HG03432 (cell line): ENCODE measurements around the gene OPCML.

Experiments
- ATAC-seq: cut with Tn5 transposase; IDR thresholded peaks from one replicate; pipeline ENCODE4 v1.9.1; 2021; ENCODE audit warnings: mild to moderate bottlenecking, moderate library complexity; ENCODE audit not compliant: unreplicated experiment

Gene OPCML

DNA sequence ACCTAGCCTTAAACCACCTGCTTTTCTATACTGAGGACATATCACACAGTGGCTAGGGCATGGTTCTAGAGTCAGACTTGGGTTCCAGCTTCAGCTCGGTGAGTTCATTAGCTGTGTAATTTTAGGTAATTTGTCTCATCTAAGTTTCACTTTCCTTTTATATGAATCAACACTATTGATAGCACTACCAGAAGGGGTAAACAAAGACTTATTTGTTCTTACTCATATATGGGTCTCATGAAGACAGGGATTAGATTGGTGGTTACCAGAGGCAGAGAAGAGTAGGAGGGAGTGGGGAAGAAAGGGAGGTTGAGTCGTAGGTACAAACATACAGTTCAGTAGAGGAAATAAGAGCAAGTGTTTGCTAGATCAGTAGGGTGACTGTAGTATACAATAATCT, 924.7 kb downstream of the OPCML start:
- no peak for ATAC-seq

DNA sequence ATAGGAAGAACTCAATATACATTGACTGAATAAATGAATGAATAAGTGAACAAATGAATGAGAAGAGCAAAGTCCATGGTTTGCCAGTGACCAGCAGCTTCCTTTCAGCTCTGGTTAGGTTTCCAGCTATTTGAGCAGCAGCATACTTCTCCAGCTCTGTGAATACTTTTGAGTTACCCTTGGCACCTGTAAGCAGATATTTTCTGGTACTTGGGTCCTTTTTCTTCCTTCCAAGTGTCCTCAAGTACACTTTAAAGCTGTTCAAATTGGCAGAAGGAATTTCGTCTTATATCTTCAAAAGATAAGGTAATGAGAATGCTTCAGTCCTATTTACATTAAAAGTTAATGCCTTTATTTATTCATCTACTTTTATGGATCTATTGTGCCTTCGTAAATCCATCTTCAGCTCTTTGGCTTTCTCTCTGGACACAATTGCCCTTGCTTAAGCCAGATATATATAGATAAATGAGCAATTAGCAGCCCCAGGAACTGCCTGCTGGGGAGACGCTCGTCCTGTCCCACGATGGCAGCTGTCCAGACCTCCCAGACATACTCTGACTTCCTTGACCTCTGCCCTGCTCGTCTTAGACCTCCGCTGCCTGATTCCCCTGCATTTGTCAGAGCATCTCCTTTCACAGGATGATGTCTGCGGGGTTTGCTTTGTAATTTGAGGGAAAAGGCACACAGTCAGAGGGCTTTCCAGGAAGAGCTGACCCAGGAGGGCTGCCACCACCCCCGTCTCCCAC, 926.3 kb downstream of the OPCML start:
- no peak for ATAC-seq

DNA sequence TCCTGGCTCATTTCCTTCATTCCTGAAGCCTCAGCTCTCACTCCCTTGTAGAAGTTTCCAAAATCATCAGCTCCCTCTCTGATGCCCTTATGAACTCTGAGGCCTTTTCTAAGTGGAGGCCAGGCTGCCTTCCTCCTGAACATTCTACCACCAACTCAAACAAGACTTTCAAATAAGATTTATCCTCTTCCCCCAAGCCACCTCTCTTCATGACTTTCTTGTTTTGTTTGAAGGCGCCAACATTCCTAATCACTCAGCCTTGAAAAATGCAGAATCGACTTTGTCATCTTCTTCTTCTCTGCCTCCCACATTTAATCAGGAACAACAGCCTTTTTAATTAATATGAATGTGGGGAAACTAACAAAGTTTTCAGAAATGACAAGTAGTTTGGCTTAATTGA, 927.9 kb downstream of the OPCML start:
- ATAC-seq, result no peak

DNA sequence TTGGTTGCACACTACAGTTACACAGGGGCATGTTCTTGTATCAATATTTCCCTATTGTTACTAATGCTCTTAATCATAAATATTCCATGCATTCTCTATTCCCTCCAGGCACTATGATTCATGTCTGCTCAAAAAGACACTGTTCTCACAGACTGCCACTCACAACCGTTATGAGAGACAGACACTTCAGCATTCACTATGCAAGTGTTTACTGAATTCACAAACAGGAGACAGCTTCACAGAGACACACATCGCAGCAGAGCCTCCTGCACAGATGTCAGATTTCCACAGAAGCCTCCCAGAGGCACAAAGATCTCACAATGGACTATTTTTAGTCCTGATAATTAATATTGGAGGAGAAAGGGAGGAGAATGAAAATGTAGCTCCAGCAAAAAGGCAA, 930.4 kb downstream of the OPCML start:
- ATAC-seq, result no peak

DNA sequence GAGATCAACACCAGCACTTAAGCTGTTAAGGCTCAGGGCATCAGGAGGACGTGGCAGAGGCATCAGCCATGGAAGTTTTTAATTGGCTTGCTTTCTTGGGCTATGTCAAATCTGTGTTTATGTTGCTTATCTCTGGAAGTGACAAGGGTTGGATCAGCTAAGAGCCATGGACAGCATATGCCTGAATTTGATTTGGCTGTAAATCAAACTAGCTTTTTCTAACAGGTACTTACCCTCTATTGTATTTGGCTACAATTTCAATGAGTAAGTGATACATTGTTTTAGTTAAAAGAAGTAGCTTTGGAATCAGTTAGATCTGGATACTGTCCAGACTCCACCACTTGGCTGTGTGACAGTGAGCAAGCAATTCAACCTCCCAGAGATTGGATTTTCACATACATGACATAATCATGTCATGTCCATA, 936.6 kb downstream of the OPCML start:
- ATAC-seq, result no peak

DNA sequence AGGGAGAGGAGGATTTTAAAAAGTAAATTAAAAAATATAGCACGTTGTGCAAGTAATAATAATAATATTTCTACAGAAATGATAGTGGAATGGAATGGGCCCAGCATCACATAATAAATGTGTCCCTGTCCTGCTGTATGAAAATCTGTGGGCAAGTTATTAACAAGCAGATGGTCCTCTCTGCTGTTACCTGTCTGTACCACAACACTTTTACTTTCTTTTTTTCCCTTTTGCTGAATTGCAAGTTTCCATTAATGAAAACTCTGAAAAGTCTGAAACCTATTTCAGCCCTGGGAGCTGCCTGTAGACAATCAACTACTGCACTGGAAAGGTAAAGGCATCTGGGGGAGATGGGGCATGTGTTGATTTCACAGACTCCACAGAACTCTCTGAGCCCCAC, 937.1 kb downstream of the OPCML start:
- ATAC-seq, result no peak

DNA sequence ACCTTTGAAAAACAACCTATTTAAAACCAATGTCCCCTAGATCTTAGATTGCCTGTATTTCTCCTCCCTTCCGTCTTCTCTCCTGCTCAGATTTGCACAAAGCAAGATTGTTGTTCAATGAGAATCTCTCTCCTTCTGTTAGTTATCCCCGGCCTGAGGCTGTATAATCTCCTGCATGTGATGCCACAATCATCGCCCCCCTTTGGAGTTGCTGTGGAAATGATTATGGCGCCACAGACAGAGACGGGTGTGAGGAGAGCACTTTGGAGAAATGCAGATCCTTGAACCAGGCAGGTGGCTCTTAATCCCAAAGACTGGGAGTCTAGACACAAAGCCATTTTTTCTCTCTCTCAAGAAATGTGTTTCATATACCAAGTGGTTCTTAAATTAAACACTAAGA, 941.3 kb downstream of the OPCML start:
- no peak for ATAC-seq

DNA sequence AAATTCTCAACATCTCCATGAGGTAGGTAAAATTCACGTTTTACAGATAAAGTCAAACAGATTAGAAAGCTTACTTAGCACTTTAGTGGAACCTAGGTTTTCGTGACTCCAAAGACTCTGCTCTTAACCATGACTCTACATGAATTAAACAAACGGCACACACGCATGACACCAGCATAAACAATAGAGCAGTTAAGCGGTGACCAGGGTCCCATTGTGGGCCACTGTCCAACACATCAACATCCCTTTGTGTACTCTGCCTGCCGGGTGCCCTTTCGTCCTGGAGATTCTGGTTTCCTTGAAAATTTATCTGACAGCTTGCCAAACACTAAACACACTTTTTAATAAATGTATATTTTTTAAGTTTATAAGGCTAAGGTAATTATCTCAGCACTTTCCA, 941.7 kb downstream of the OPCML start:
- no peak for ATAC-seq

DNA sequence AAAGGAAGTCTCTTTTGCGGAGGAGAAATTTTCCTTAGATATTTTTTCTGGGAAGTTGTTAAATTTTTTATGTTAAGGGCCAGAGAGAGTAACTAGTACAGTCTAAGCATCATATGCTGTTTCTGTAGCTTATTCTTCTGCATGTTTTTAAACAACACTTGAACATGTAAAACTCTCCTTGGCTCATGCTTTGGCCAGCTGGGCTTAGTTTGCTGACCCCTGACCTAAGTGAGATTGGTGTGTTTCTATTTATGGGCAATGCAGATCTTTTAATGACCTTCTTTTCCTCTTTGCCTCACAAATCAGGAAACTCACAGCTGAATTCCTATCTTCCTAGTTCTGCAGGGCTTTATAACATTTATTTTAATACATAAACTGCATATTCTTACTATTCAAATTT, 942.5 kb downstream of the OPCML start:
- no peak for ATAC-seq

DNA sequence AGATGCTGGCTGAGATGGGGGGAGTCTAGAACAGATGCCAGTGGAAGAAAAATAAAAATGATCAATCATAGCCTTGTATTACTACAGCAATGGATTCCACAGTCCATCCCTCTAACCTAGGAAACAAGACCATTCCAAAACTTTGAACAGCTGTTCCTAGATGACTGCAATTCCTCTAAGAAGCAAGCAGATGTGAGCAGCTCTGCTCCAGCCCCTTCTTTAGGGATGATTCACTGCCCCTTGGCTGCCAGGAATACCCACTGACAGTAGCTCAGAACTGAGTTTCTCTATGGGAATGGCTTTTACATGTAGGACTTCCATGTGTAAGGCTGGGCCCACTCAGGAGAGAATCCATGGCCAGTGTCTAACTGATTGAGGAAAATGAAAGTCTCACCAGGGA, 943.9 kb downstream of the OPCML start:
- ATAC-seq, result no peak

DNA sequence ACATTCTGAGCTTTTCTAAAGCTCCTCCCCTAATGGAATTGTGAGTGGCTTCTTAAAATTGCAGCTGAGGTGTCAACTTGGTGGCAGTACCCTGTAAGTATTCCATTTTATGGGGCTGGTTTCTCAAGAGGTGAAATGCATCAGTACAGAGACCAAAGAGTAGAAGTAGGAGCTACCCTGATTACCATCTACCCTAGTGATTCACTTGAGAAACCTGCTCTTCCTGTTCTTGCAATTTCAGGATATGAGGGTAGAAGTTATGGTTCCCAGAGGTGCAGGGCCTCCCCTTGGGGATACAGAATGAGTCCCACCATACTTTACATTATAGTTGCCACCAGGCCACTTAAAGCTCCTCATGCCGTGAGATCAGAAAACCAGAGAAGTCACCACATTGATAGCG, 944.6 kb downstream of the OPCML start:
- no peak for ATAC-seq

DNA sequence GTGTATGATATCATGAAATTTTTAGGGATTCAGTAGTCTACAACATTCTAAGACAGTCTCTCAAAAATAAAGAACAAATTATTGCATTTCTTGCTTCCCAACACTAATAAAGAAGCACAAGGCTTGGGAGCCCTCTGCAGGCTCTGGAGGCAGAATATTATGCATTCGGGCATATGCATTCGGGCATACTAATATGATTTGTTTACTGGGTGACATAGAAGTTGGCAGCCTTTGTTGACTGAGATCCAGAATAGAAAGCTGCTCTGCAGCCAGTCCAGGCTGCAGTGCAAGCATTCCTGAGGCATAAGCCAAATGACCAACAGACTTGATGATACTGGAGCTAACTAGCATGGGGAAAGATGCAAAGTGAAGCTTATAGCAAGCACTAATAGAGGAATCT, 945.5 kb downstream of the OPCML start:
- ATAC-seq, result no peak

DNA sequence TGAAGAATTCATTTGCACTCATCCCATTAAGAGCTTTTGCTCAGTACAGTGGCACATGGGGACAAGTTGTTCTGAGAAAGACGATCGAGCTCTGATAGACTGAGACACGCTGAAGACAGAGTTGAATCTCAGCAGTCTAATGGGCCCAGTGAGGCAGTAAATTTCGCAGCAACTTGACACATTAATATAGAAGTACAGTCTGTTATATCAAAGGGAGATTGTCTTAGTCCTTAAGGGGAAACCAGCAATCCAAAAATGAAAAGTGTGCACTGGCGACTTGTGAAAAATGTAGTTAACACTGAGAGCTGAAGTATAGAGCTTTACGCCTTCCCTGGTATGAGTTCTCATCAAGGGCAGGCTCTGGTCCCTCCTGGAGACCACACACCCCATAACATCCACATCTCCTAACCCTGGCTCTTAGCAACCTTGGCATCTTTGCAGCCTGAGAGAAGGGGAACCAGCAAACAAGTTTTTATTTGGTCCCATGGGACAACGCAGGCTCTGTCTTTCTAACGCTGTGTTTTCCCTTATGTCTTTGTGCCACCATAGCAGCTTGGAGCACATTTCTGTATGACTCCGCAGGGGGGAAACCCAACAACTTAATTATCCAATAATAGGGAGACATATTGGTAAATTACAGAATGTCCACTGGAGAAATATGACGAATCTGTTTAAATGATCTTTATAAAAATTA, 952.5 kb downstream of the OPCML start:
- ATAC-seq, result no peak

DNA sequence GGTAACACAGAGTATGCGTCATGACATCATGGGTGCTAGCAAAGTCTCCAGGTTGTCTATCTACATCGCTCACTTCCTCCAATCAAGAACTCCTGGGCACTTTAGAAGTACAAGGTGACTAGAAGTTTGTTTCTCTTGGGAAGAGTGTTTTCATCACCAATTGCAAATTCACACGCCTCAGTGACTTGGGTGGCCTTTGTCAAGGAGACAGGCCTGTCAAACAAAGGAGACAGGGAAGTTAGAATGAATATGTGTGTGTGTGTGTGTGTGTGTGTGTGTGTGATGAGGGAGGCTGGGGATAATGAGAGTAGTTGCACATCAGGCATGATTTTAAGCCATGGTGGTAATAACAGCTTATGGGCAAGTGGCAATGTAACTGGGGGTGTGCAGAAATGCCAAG, 953.2 kb downstream of the OPCML start:
- ATAC-seq, result no peak

DNA sequence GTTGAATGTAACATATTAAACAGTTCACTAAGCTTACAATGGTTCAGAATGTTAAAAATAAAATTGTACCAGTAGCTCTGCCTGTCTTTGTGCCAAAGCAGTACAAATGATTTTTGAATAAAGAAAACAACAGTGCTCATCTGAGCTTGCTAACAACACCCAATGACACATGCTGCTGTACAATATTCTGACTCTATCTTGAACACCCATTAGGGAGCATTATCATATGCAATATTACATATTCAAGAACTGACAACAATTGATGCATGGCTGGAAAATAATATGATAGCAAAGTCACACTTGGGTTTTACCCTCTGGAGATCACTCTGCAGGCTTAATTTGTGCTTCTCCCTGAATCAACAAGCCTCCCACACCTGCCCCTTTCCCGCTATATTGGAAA, 953.7 kb downstream of the OPCML start:
- no peak for ATAC-seq

DNA sequence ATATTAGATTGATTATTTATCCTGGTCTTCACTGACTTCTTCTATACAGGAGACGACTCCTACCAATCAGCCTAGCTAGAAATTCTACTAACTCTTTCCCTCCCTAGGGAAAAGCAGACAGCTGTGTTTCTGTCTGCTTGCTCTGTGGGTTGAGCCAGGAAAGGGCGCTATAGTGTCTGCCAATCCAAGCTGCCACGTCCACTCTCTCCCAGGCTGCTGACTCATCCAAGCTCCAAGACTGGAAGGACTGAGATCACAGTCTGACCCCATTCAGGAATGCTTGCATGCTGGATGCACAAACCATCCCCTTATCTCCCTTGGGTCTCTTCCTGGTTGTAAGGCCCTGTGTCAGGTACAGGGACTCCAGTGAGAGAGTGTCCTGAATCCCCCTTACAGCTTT, 955.6 kb downstream of the OPCML start:
- ATAC-seq, result no peak

DNA sequence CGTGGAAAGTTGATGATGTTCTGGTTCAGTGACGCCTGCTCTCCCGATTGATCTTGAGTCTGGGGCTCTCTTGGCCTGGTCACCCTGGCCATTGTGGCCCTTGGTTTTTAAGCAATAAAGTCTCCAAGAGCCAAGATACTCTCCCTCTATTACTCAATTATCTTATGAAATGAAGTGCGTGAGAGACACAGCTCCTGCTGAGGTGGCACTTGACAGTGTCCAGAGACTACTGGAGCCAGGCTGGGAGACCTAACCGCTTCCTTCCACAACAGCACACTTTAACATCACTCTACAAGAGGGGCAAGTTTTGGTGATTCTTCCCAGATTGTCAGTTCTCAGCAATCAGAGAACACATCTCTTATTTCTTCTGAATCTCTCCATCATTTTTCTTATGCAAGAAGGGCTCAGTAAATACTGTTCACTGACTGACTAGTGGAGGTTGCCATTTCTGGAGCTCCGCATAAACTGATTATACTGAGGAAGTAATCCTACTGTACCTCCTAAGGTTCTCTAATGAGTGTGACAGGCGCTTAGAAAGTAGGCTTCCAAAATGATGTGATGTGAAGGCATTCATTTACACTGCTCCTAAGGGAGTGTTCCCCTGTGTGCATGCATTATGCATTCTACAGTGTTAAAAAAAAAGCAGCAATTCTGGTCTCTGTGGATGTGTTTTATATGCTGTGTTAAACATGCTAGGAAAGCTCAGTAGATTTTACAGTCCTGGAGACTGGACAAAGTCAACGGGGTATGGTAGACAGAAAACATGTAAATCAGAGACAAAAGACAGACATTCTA, 968.0 kb downstream of the OPCML start:
- ATAC-seq, result no peak

DNA sequence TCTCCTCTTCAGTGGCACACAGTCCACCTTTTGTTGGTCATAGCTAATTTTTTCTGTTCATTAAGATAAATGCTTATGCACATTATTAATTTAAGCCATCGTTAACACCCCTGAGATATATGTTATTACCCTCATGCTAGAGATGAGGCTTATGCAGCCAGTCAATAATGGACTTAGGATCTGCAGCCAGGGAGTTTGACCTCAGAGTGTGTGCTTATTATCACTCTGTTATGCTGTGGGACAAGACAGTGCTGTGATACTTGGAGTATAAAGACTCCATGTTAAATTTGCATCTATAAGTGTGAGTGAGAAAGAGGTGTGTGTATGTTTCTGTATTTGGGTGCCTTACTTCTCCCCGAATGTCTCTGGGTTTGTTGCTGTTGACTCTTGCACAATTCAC, 969.3 kb downstream of the OPCML start:
- ATAC-seq, result no peak

DNA sequence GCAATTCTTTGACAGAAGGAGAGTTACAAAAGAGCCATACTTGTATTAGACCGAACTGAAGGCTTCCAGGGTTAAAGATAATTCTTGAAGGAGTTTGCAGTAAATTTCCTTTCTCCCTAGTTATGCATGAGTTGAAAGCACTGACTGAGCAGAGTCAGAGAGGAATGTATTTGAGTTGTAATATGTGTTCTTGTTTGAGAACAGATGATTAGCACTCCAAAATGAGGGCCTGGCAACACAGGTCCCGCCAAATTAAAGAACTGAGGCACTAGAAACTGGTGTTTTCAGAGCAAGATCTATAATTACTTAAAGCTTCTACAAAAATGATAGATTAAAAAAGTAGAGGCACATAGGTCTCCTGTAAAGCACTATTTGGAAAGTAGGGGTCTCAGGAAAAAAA, 970.4 kb downstream of the OPCML start:
- ATAC-seq, result no peak

DNA sequence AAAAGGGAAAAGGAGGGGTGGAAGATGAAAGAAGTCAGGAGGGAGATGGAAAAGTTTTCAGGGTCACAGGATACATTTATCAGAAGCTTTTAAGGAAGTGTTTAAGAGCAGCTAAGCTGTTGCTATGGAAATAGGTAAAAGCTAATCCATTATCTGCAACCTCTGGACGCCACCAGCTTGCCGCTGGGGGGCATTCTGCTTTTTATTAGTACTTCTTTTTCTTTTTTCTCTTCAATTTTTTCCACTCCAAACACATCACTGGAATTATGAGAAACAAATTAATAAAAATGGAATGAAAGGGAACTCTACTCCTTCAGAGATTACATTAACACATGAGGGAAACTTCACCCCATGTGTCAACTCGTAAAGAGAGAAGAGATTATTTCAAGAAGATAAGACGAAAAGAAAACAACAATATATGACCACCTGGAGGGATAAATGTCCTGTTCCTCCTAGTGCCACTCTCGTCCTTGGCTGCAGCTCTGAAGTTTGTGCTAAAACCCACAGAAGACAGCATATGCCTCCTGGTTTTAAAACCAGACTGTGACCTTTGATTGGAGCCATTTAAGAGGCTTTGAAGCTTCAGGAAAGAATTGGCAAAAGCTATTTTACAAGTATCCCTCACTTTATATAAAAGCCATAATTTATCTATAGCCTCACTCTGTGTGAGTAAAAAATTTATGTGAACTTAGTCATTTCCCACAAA, 972.8 kb downstream of the OPCML start:
- ATAC-seq, result no peak

DNA sequence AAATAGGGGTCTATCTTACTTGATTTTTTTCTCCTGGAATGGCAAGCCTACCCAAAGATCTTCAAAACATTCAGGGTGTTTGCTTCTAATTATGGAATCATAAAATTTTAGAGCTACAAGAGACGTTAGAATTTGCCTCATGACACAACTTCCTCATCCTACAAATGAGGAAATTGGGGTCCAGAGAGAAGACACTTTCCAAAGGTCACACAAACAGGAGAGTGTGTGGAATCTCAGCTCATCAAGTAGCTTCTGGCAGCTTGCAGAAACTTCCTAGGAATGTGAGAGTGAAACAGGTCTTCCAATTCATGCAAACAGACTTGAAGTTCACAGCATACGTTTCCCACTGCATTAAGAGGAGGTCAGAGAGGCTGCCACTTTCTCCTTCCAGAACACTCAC, 976.0 kb downstream of the OPCML start:
- no peak for ATAC-seq
